Activated CD4-positive, alpha-beta T cell treated with anti-CD3 and anti-CD28 coated beads, Interleukin-10, Interleukin-2, amounts not matched to agents 100 ng/mL and 50 ng/mL, durations not matched to agents 16 hours and 8 hours (primary cell): ENCODE measurements around the gene ATRIP.
"Not testable (repeated sequence)": the region's sequence is repeated elsewhere in the genome, so short reads cannot be mapped to it uniquely, and the experiment has no call there.

ENCODE experiments used
- DNase-seq: peaks from one replicate; pipeline ENCODE4 v3.0.0-alpha.2; 2020

ATRIP gene

DNA sequence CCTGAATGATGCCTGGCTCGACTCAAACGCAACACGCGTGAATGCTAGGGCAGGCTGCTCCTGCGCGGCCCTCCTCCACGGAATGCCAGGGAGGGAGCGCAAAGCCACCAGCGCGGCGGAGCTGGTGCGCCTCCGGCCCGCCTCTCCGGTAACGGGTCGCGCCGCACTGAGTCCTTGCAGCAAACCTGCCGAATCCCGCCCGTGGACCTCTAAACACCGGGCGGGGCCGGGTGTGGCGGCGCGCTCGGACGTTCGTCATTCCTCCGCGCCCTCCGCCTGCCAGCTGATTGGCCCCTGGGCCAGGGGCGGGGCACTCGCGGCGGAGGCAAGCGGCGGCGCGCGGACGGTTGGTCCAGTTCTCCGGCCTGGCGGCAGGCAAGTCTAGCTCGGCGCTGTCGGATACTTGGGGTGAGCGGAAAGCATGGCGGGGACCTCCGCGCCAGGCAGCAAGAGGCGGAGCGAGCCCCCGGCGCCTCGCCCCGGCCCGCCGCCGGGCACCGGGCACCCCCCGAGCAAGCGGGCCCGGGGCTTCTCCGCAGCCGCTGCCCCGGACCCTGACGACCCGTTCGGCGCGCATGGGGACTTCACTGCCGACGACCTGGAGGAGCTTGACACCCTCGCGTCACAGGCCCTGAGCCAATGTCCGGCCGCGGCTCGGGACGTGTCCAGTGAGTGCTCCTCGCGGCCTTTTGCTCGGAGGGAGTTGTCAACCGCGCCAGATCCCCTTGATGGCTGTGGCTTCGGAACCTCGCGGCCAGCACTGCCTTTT is at the start of gene ATRIP:
TSS of gene ATRIP (plus strand) at position 313 of the 769 bp plus-strand sequence. CDS start at position 422, 109 bp downstream.
- peak; percentile 93 for DNase-seq

DNA sequence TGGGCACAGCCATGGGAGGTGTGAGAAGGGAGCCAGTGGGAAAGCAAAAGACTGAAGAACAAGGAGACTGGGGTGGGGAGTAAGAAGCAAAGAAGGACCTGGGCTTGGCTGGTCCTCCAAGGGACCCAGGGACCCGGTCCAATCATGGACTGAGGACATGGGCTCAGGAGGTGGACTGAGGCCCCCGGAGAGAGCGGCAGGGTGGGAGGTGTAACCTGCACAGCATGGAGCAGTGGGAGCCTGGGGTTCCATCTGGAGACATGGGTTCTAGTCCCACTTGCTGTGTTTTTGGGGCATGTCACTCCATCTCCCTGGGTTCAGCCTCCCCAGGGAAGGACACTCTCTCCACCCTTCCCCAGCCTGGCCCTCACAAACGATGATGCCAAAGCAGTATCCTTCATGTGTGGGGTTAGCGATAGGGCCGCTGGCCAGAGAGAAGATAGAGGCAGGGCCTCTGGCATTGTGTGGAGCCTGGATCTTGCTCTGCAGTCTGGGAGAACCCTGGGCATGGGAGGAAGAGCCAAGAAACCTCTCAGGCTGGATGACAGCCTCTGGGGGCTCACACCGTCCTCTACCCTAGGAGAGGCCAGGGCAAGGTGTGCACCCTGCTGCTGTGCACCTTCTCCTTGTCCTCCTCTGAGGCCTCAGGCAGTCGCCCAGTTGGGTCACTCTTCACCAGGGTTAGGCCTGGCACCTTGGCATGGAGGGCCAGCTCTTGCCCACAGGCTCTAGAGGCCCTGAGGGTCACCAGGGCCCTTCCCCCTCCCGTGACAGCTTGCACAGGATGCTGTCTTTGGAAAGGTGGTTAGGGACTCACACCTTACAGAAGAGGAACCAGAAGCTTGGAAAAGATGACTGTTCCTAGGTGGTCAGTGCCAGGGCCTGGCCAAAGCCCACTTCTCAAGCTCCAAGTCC is 48.5 kb upstream of the ATRIP start:
- DNase-seq = no peak

DNA sequence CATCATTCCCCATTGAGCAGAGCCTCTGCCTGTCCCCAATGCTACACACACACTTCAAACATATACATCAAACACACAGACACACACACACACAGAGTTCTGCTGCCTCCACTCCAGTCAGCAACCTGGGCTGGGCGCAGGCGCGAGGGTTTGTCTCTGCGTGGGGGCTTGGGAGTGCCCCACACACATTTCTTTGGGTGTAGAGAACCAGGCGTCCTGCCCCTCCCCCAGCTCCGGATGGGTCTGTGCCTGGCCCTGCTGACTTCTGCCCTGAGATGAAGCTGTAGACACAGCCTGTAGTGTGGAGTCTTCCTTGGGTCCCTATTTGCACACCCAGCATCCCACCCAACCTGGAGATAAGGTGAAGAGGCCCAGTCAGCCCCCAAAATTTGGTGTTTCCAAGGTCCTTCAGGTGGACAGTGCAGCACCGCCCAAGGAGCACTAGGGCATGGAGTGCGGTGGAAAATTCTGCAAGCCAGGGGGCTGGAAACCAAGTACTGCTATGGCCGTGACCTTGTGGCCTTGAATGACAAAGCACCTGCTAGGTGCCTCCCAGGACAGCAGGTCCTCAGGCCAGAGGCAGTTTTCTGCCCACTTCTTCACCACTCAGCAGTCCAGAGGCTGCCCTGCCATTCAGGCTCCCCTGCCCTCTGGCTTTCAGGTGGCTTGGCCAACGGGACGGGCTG is 47.7 kb upstream of the ATRIP start:
- DNase-seq = no peak

DNA sequence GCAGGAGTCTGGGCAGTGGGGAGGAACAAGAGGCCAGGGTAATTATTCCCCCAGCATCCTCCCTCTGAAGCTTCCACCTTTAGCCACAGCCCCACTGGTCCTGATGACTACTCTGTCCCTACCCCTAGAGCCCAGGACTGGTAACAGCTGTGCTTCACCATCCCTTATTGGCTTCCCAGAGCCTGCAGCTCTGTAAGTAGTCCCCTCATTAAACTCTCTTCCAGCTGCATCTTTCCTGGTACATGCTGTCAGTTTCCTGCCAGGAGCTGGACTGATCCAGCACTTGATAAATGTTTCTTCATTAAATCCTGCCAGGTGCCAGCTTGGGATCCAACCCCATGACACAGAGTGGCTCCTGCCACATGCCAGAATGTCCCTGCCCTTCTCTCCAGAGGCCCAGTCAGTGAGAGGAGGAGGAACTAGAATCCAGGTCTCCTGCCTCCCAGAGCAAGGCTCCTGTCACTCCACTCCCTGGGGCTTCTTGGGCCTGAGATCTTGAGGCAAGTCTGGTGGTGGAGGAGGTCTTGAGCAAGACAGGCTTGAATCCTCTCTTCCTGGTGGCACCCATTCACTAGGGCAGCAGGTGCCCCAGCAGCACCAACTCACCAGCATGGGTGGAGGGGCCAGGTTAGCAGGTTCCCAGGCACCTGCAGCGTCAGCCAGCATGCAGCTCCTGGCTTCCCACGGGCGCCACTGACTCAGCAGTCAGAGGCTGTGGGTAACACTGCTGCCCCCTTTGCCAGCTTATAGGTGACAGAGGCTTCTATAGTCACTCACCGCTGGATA is 47.0 kb upstream of the ATRIP start:
- DNase-seq = no peak

DNA sequence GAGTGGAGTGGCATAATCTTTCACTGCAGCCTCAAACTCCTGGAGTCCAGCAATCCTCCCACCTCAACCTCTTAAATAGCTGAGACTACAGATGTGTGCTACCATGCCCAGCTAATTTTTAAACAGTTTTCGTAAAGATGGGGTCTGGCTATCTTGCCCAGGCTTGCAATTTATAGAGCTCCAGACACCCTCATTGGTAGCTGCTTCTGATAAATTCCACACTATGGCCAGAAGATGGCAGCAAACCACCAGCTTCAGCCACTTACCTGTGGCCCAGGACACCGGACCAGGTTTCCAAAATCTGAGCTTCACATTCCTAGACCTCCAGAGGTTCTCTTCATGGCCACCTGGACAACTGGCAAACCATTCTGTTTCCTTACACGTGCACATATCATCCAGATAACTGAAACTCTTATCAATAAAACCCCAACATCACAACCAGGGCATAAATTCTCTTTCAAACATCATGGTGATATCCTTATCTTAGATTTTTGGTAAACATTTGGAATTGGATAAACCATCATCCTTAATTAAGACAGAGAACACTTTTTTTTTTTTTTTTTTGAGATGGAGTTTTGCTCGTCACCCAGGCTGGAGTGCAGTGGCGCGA is 45.6 kb upstream of the ATRIP start:
- peak; percentile 79 for DNase-seq

DNA sequence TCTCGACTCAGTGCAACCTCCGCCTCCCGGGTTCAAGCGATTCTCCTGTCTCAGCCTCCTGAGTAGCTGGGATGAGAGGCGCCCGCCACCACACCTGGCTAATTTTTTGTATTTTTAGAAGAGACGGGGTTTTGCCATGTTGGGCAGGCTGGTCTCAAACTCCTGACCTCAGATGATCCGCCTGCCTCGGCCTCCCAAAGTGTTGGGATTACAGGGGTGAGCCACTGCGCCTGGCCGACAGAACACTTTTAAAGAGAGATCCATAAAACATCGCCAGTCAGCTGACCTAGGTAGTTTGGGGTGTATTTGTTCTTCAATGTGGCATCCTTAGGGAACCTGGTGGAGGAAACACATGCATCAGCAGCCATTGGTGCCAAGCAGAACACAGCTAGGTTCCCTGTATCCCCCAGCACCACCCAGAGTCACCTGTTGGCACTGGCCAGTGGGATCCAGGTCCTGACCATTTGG is 45.1 kb upstream of the ATRIP start:
- DNase-seq = not testable (repeated sequence)

DNA sequence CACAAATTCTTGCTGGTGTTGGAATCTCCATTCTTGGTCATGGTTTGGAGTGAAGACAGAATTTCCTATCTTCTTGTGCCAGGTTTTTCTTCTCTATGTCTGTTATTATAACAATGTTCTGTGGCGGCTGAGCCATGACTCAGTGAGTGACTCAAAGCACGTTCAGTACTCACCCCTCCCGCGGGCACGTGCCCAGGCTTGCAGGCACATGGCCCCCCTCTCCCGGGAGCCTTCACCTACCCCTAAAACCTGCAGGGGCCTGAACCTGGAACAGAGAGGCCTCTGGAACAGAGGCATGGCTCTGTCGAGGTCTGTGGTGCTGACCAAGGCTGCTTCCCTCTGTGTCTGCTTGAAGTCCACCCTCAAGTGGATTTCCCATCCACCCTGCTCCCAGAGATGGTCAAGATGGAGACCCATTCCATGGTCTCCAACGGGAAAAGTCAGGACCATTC is 44.2 kb upstream of the ATRIP start:
- DNase-seq = no peak

DNA sequence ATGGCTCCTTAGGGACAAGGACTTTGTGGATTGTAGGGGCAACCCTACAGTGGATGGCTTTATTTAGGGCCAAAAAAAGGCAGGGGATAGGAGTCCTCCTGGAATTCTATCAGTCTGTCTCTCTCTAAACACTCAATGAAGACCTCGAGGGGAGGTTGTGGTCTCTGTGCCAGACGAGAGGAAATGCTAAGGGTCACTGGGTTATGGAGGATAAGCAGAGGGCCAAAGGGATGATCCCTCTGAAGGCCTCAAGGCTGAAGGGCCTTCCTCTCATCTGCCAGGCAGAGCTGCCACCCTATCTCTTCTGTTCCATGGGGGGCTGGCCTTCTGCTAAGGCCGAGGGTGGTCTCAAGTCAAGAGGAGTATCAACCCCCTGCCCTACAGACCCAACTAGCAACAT is 43.6 kb upstream of the ATRIP start:
- DNase-seq = no peak

DNA sequence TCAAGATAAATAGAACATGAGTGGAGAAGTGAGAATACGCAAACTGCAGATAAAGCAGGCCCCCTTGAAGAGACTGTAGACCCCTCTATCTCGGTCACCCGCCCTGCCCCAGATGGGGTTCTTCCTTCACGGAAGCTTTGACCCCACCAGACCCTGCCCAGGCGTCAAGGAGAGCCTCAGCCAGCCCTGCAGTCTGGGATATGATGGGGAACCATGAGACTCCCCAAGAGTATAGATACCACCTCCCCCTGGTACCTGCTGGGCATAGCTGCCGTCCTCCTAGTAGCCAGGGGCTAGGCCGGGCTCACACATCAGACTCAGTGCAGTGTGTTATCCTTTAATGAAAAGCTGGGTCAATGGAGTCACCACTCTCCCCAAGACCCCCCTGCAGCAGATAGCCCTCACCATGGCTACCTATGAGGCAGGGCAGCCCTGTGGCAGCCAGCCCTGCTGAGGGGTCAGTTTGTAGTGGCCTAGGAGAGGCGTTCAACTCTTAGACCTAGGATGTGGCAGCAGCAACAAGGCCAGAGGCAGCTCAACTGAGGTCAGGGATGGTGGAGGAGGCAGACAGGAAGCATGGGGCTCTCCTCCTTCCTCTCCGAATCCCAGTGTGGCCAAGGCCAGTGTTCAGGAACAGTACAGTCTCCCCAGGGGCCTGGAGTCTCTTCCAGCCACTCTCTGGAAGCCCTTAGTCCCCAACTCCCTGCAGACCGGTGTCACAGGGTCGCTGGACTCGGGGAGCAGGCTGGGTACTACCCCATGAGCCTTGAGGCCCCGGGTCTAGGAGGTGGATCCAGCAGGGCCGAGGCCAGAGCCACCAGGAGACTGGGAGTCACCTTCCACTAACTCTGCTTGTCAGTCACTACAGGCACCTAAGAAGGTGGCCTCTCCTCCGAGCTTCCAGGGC is 42.8 kb upstream of the ATRIP start:
- no peak for DNase-seq

DNA sequence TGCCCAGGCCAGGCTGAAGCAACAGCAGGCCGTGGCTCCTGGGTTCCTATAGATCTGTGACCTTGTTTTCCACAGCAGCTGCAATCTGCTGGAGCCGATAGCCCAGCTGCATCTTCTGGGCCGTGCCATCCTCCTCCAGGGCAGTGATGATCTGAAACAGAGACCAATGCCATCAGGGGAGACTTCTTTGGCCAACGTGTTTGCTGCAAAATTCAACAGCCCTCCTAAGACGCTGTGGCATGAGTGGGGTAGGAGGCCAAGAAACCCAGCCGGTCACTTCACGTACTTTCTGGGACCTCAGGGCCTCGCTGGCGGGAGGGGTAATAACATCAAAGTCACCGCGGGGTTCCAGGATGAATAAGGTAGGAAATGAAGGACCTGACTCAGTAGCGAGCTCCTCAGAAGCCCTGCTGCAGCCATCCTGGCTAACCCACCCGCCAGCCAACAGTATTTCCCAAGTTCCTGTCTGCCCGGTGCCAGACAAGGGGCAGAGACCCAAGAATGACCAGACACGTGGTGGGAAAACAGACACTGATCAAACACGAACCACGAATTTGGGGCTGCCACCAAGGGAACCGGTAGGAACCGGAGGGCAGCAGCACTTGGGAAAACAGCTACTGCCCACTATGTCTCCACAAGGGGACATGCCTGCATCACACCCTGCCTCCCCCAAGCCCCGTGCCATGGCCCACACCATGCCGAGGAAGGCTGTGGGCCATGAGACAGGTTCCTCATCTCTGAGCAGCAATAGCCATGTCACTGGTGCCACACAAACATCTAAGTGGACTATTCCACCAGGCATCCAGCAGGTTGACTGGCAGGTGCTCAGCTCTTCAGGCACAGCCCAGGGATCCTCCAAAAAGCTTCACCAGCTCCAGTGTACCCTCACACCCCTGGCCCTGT is 41.8 kb upstream of the ATRIP start:
- DNase-seq = no peak

DNA sequence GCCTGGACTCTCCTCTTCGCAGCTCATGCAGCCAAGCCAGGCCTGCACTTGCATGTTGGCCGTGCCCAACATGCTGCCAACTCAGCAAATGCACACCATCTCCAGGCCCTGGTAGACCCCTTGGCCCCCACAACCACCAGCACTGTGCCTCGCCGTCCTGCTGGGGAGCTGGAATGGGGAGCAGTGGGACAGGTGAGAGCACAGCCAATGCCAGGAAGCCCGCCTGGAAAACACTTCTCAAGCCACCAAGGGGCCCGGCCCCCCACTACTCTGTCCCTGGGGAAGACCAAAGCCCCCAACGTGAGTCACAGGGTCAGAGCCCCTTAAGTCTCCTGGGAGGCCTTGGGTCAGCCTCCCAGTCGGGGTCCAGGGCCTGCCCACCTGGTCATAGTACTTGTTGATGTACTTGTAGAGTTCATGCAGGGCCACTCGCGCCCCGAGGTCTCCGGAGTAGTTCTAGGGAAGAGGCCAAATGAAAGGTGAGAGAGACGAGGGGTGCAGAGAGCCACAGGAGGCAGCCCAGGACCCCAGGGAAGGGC is 41.1 kb upstream of the ATRIP start:
- no peak for DNase-seq

DNA sequence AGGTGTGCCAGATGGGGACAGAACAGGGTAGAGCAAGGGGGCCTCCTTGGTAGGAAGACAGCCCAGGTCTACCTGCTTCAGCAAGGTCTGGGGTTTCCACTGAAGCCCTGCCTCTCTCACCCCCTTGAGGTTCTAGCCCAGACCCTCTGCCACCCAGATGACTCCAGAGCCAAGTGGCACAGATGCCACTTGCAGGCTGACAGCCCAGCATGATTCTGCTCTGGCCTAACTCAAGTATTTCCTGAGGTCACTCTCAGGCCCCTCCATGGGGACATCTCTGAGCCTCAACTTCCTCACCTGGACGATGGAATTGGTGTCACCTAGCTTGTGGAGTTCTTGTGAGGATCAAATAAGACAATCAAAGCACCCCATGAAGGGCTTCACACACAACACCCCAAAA is 40.6 kb upstream of the ATRIP start:
- no peak for DNase-seq

DNA sequence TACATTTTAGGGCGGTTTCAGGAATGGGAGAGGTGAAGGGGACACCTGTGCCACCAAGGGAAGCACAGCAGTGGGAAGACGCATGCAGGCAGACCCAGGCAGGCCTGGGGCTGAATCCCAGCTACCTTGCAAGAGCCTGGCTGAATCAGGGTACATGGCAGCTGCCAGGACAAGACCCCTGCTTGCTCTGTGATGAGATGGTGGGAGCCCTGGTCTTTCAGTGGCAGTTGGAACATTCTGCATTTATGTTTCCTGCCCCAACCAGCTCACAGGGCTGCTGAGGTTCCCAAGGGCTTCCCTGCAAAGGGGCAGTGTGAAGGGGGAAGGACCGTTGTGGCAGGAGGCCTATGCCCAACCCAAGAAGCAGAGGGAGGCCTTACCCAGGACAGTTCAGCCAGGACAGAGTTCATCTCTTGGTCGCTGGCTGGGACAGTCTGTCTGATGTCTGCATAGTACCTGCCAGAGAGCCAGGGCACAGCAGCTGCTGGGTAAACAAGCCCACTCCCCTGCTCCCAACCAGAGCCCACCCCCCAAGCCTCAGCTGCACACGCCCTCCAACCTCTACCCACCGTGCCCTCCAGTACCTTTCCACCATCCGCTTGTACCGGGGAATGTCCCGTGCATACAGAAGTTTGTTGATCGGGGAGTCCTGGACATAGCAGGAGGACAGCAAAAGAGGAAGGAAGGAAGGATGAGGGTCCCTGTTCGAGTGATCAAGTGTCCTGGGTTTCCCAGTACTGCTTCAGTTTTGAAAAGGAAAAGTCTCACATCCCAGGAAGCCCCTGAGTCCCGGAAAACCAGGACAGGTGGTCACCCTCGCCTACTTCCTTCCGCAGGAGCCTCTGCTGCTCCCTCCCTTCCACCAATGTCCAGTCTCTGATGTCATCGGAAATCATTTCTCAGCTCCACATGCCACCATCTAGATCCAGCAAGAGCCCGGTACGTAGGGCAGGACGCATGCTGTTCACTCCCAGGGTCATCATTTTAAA is 39.8 kb upstream of the ATRIP start:
- no peak for DNase-seq

DNA sequence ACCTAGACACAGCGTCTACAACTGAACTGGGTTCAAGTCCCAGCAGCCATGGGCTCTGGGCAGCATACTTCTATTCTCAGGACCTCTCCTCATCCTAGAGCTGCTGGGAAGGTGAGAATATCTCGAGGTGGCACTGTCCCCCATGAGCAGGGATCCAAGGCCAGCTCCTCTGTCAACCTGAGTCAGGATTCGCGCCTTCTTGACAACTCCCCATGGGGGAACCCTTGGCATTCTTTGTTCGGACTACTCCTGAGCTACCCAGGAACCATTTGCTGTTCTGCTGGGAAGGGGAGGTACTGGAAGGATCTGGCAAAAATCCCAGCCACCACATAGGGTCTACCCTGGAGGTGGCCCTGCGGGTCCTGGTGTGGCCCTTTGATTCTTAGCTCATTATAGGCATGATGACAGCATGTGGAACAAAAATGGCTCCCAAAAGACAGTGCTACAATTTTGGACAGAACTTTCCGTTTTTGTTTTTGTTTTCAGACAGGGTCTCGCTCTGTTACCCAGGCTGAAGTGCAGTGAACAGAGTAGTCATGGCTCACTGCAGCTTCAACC is 38.9 kb upstream of the ATRIP start:
- DNase-seq = no peak

DNA sequence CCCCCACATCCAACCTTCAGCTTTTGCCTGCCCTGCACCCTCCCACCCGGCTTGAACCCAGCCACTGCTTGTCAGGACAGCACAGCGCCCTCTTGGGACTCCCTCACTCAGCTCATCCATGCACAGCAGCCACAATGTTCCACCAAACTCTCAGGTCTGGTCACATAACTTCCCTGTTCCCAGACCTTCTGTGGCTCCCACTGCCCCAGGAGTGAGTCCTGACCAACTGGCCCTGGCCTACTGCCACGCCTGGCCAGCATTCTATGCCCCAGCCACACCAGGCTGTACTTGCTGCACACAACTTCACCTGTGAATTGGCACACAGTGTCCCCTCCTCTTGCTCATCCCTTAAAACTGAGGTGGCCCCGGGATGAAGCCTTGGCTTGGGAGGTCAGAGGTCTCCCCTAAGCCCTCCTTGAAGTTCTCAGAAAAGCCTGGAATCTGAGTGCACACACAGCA is 37.7 kb upstream of the ATRIP start:
- no peak for DNase-seq

DNA sequence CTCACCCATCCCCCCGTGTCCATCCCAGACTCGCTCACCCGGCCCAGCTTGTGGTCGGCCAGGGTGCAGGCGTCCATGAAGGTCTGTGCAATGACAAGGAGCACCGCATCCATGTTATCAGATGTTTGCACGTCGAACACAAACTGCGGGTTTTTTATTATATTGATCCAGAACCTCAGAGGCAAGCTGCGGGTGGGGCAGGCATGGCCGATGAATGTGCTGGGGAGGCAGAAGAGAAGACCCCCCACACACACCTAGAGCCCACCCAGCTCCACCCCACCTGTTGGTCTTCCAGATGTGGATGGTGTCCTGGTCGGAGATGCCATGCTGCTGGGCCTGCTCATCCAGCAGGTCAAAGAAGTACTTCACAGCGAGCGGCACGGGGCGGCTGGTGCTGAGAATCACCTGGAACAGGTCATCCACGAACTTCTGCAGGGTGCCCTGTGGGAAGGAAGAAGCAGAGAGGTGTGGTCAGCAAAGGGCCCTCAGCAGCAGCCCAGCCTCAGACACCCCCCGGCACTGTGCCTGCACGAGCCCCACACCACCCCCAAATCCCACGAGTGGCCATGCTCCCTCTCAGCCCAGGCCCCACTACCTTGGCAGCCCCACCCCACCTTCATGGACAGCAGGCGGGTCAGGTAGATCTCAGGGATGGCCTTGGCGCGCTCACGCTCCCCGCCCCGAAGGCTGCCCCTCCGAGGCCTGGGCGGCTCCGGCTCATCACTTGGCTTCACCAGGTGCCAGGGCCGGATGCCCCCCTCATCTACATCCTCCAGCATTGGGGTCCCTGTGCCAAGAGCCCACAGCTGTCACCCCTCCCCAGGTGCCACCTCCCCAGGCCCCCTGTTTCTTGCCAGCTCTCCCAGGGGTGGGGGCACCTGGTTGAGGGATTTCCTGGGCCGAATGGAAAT is 37.0 kb upstream of the ATRIP start:
- no peak for DNase-seq
